Uterus (tissue), 2 donors: ENCODE data around the gene CAMKK2.

Source experiments
- CTCF ChIP-seq, 4 experiments: fragments of 200-600 bp in 2 of 4; fragments of 450-650 bp in 2 of 4; sonication (generic) in 2 of 4; IDR thresholded peaks; one replicate each; pipeline ENCODE4 v1.5.1; 2016 to 2019; ENCODE audit warnings: antibody characterized with exemption in 4 of 4, mild to moderate bottlenecking in 2 of 4, moderate library complexity in 1 of 4
- POLR2A ChIP-seq, 2 donors: fragments of 450-650 bp; IDR thresholded peaks; one replicate each; pipeline ENCODE4 v1.6.1; 2016; ENCODE audit warnings: antibody characterized with exemption in 2 of 2, mild to moderate bottlenecking in 1 of 2, moderate library complexity in 1 of 2

- TF ChIP-seq CTCF (IDR thresholded peaks at IDR 0.05), result no peak
- no peak for TF ChIP-seq POLR2A (IDR thresholded peaks at IDR 0.05)
Observed at GRCh38 chr12:121325922-121326396, 29.4 kb upstream of the CAMKK2 start.
